Breast epithelium (tissue), 3 donors: ENCODE measurements around the gene PCNX1.

Experiments
- CTCF ChIP-seq, 3 donors: fragments of 450-650 bp; IDR thresholded peaks; one replicate each; pipeline ENCODE4 v1.5.1; 2016 to 2017; ENCODE audit warnings: antibody characterized with exemption in 3 of 3, mild to moderate bottlenecking in 3 of 3, moderate library complexity in 3 of 3
- POLR2AphosphoS5 ChIP-seq, 3 donors: sonication (generic); formaldehyde crosslinking; IDR thresholded peaks; one replicate each; pipeline ENCODE4 v1.6.1; 2017; ENCODE audit warnings: antibody characterized with exemption in 3 of 3

GRCh38 chr14:70982200-70982599, 74.9 kb downstream of the PCNX1 start:
- TF ChIP-seq CTCF (IDR thresholded peaks at IDR 0.05) (no peak), POLR2AphosphoS5 (IDR thresholded peaks at IDR 0.05) (no peak)
